ENCODE data around the gene ZNF646. TPM values are rescaled to one million over a fixed set of nuclear protein-coding genes. Genes with fewer than 3 reads are reported as not detected.
A peak's percentile ranks its signal among the peaks of the same experiment; 100 is the strongest.

ZNF646 gene
- total and polyA plus RNA-seq, 2 of the 13 experiments (the other 11 are each of a cell fraction or from before 2014, with no cell fraction given): 3.4 to 10.9 TPM

GRCh38 chr16:31063495-31063842 lies 10.8 kb upstream of the ZNF646 start (continued):
- TF ChIP-seq AFF4 (CRISPR knock-in tag; IDR thresholded peaks at IDR 0.05) (no peak), SP4 (CRISPR knock-in tag; IDR thresholded peaks at IDR 0.05) (no peak), ZNF543 (CRISPR knock-in tag; IDR thresholded peaks at IDR 0.05) (no peak), U2AF1 (optimal IDR thresholded peaks at IDR 0.05; ENCODE audit: low read depth, low read length) (no peak), RFX1 (IDR thresholded peaks at IDR 0.05) (no peak), YEATS4 (CRISPR knock-in tag; IDR thresholded peaks at IDR 0.05; ENCODE audit: borderline replicate concordance) (no peak)

GRCh38 chr16:31063843-31064611 lies 10.2 kb upstream of the ZNF646 start:
- Histone ChIP-seq H3K4me3 (replicated peaks in 1 of 3; ENCODE audit: insufficient read depth in 1 of 3, low read depth in 2 of 3, low read length in 3 of 3) (no peak overlapping the region), H3K79me2 (ENCODE audit: insufficient read depth, low read length) (peaks cover 20% of the 10 kb centered on the region), H3K9me3 (ENCODE audit: low read length) (no peaks in the 10 kb centered on the region), H2AFZ (ENCODE audit: low read length) (no peak overlapping the region), H3K36me3 (replicated peaks in 1 of 2; ENCODE audit: control insufficient read depth in 1 of 2, insufficient read depth in 2 of 2, low read length in 2 of 2) (peaks cover 14 to 29% of the 10 kb centered on the region in 2 experiments; a peak in 4 of 5 replicates), H3K27me3 (ENCODE audit: control insufficient read depth in 1 of 2, insufficient read depth in 2 of 2, low read length in 2 of 2) (no peaks in the 10 kb centered on the region), H3K4me1 (ENCODE audit: insufficient read depth, low read length) (no peaks in the 10 kb centered on the region), H4K20me1 (ENCODE audit: insufficient read depth, low read length) (no peaks in the 10 kb centered on the region), H3K9ac (ENCODE audit: insufficient read depth, low read depth, low read length) (no peak overlapping the region), H3K4me2 (ENCODE audit: low read depth, low read length) (no peak overlapping the region), H3K27ac (ENCODE audit: extremely low read length, insufficient read depth, low read length) (no peak overlapping the region)
- BruUV-seq (replicated peaks): no TSS peak
- FAIRE-seq (no peak), DNase-seq (ENCODE audit: low spot score) (no peak), ATAC-seq (no peak; the same call in 1 of the 3 replicates)
- ChIA-PET CTCF (ENCODE audit: low intra/inter-chr PET ratio, low total read pairs) (no interaction called here), POLR2A (no interaction called here)
- intact Hi-C loops (cut with micrococcal nuclease; ENCODE audit: unreplicated experiment) (no loop called here), in situ Hi-C loops (cut with HindIII; ENCODE audit: extremely low pct_ligation_motif_present, low pct_unique_long_range_greater_than_20kb) (no loop called here)
- 98% methylated on average over 54 of the region's 56 CpGs for WGBS (ENCODE audit: low lambda C conversion rate)
- no peak for TF ChIP-seq NFIB (CRISPR knock-in tag; IDR thresholded peaks at IDR 0.05; ENCODE audit: borderline replicate concordance)
- TF ChIP-seq CREB1 (IDR thresholded peaks at IDR 0.05): no peak
- no peak for TF ChIP-seq CREB1 (CRISPR knock-in tag; IDR thresholded peaks at IDR 0.05)
- TF ChIP-seq PITX1 (CRISPR knock-in tag; IDR thresholded peaks at IDR 0.05): no peak
- no peak for TF ChIP-seq KDM6A (CRISPR knock-in tag; IDR thresholded peaks at IDR 0.05; ENCODE audit: low read depth)
- no peak for TF ChIP-seq ZBTB7A (CRISPR knock-in tag; IDR thresholded peaks at IDR 0.05)
- TF ChIP-seq NFE2L2 (IDR thresholded peaks at IDR 0.05; ENCODE audit: low read length): no peak
- TF ChIP-seq CBX2 (IDR thresholded peaks at IDR 0.05; ENCODE audit: low read depth, low read length): no peak
- TF ChIP-seq CBX2 (CRISPR knock-in tag; IDR thresholded peaks at IDR 0.05; ENCODE audit: low read depth): no peak
- TF ChIP-seq HOXA3 (CRISPR knock-in tag; IDR thresholded peaks at IDR 0.05): 0 out of 2 replicates have a peak, but pooled peaks have one; percentile 18
- TF ChIP-seq SRY (CRISPR knock-in tag; IDR thresholded peaks at IDR 0.05): no peak
- no peak for TF ChIP-seq ZNF607 (CRISPR knock-in tag; IDR thresholded peaks at IDR 0.05; ENCODE audit: borderline replicate concordance)
- no peak for TF ChIP-seq ZNF567 (CRISPR knock-in tag; IDR thresholded peaks at IDR 0.05; ENCODE audit: borderline replicate concordance)
- TF ChIP-seq SIN3A (IDR thresholded peaks at IDR 0.05; ENCODE audit: borderline replicate concordance, low read depth, low read length): no peak
